ENCODE data around the gene GALNT10.

GRCh38 chr5:154253807-154254206, 63.3 kb downstream of the GALNT10 start:
- TF ChIP-seq EP300 (IDR thresholded peaks at IDR 0.05) (no peak), POLR2AphosphoS5 (IDR thresholded peaks at IDR 0.05) (no peak), CTCF (IDR thresholded peaks at IDR 0.05) (no peak)

All from suprapubic skin (tissue), 4 donors.